ENCODE measurements around the gene PPP2R2C. TPM values are rescaled to one million over a fixed set of nuclear protein-coding genes. Genes with fewer than 3 reads are reported as not detected.

Gene PPP2R2C
- total RNA-seq, 5 donors from 2014 or later (not counting 1 experiment from before 2014, with no cell fraction given) = 0.20 TPM; not detected in 4

DNA sequence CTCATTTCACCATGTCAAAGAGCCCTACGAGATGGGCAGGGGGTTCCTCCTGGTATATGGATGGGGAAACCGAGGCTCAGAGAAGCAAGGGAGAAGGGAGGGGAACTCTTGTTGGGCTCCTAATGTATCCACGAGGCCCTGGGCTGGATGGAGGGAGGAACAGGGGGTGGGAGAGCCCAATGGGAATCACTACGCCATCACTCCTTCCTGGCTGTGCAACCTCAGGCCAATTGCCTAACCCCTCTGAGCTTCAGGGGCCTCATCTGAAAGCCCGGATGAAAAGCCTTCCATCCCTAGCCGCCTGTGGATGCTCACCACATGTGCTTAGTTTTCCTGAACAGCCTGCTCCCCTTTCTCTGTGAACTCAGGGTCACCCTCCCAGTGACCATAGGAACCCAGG, 57.8 kb downstream of the PPP2R2C start:
- Mint-ChIP-seq H3K4me3 (no peak overlapping the region), H3K9me3 (peaks cover 0 to 5% (median 4%) of the 10 kb centered on the region in 3 donors), H3K27ac (no peak overlapping the region), H3K36me3 (no peaks in the 10 kb centered on the region), H3K4me1 (no peaks in the 10 kb centered on the region), H3K27me3 (peaks cover 6 to 30% of the 10 kb centered on the region in 2 donors)
- H3K36me3 ChIP-seq (ENCODE audit: control insufficient read depth in 2 of 2, extremely low read depth in 1 of 2, insufficient read depth in 1 of 2, low read length in 1 of 2) = no peaks in the 10 kb centered on the region
- H3K9me3 ChIP-seq = no peaks in the 10 kb centered on the region
- 0% methylated on average over 1 of the region's 6 CpGs for WGBS (ENCODE audit: insufficient coverage)
- H3K4me1 ChIP-seq (ENCODE audit: control insufficient read depth in 1 of 2, extremely low read depth in 1 of 2, insufficient read depth in 2 of 2, low read length in 2 of 2) = no peaks in the 10 kb centered on the region
- no peak overlapping the region for H3K4me3 ChIP-seq (ENCODE audit: control insufficient read depth in 1 of 2, extremely low read depth in 1 of 2, low read length in 1 of 2)
- H3K27ac ChIP-seq (ENCODE audit: low read length) = no peak overlapping the region
- ATAC-seq (replicated peaks in 1 of 4) (no peak), DNase-seq (no peak)
- ChIA-PET POLR2A (no interaction called here), CTCF (no interaction called here)
- peaks cover 0 to 48% of the 10 kb centered on the region in 2 experiments for H3K27me3 ChIP-seq (replicated peaks in 1 of 2; ENCODE audit: control insufficient read depth in 2 of 2, extremely low read depth in 1 of 2, insufficient read depth in 2 of 2, low read length in 1 of 2)

- no peaks in the 10 kb centered on the region for H3K9me3 ChIP-seq
- DNase-seq (no peak), ATAC-seq (replicated peaks in 1 of 4) (no peak)
- no peak overlapping the region for H3K27ac ChIP-seq (ENCODE audit: low read length)
- no peak overlapping the region for H3K4me3 ChIP-seq (ENCODE audit: control insufficient read depth in 1 of 2, extremely low read depth in 1 of 2, low read length in 1 of 2)
- peaks cover 0 to 21% of the 10 kb centered on the region in 2 experiments for H3K27me3 ChIP-seq (replicated peaks in 1 of 2; ENCODE audit: control insufficient read depth in 2 of 2, extremely low read depth in 1 of 2, insufficient read depth in 2 of 2, low read length in 1 of 2)
- ChIA-PET CTCF (no interaction called here), POLR2A (no interaction called here)
- H3K27me3 Mint-ChIP-seq = peaks cover 6 to 19% of the 10 kb centered on the region in 2 donors
- H3K36me3 ChIP-seq (ENCODE audit: control insufficient read depth in 2 of 2, extremely low read depth in 1 of 2, insufficient read depth in 1 of 2, low read length in 1 of 2) = no peaks in the 10 kb centered on the region
- WGBS (ENCODE audit: insufficient coverage) = no CpG with 5 or more reads among the region's 6 CpGs
- no peaks in the 10 kb centered on the region for H3K36me3 Mint-ChIP-seq
- no peak overlapping the region for H3K27ac Mint-ChIP-seq
- no peaks in the 10 kb centered on the region for H3K4me1 ChIP-seq (ENCODE audit: control insufficient read depth in 1 of 2, extremely low read depth in 1 of 2, insufficient read depth in 2 of 2, low read length in 2 of 2)
- H3K4me3 Mint-ChIP-seq = no peak overlapping the region
- H3K4me1 Mint-ChIP-seq = no peaks in the 10 kb centered on the region
- peaks cover 0 to 5% (median 4%) of the 10 kb centered on the region in 3 donors for H3K9me3 Mint-ChIP-seq
Observed at GRCh38 chr4:6410664-6411063, 61.8 kb downstream of the PPP2R2C start.

GRCh38 chr4:6410068-6410467, 62.3 kb downstream of the PPP2R2C start:
- ATAC-seq (replicated peaks in 1 of 4) (no peak), DNase-seq (no peak)
- Mint-ChIP-seq H3K4me3 (no peak overlapping the region), H3K9me3 (peaks cover 0 to 5% (median 4%) of the 10 kb centered on the region in 3 donors), H3K36me3 (no peaks in the 10 kb centered on the region), H3K27me3 (peaks cover 7 to 25% of the 10 kb centered on the region in 2 donors), H3K27ac (no peak overlapping the region), H3K4me1 (no peaks in the 10 kb centered on the region)
- peaks cover 0 to 23% of the 10 kb centered on the region in 2 experiments for H3K27me3 ChIP-seq (replicated peaks in 1 of 2; ENCODE audit: control insufficient read depth in 2 of 2, extremely low read depth in 1 of 2, insufficient read depth in 2 of 2, low read length in 1 of 2)
- no peaks in the 10 kb centered on the region for H3K4me1 ChIP-seq (ENCODE audit: control insufficient read depth in 1 of 2, extremely low read depth in 1 of 2, insufficient read depth in 2 of 2, low read length in 2 of 2)
- no peaks in the 10 kb centered on the region for H3K9me3 ChIP-seq
- H3K27ac ChIP-seq (ENCODE audit: low read length) = no peak overlapping the region
- WGBS (ENCODE audit: insufficient coverage) = 70% methylated on average over 6 of the region's 11 CpGs
- ChIA-PET POLR2A (no interaction called here), CTCF (no interaction called here)
- no peaks in the 10 kb centered on the region for H3K36me3 ChIP-seq (ENCODE audit: control insufficient read depth in 2 of 2, extremely low read depth in 1 of 2, insufficient read depth in 1 of 2, low read length in 1 of 2)
- H3K4me3 ChIP-seq (ENCODE audit: control insufficient read depth in 1 of 2, extremely low read depth in 1 of 2, low read length in 1 of 2) = no peak overlapping the region

GRCh38 chr4:6409381-6409780, 63.0 kb downstream of the PPP2R2C start:
- peaks cover 0 to 5% (median 4%) of the 10 kb centered on the region in 3 donors for H3K9me3 Mint-ChIP-seq
- H3K4me1 Mint-ChIP-seq = no peaks in the 10 kb centered on the region
- no peak for DNase-seq
- no peak overlapping the region for H3K27ac Mint-ChIP-seq
- ATAC-seq (replicated peaks in 1 of 4) = no peak
- no peak overlapping the region for H3K27ac ChIP-seq (ENCODE audit: low read length)
- ChIA-PET POLR2A (no interaction called here), CTCF (no interaction called here)
- no peaks in the 10 kb centered on the region for H3K36me3 ChIP-seq (ENCODE audit: control insufficient read depth in 2 of 2, extremely low read depth in 1 of 2, insufficient read depth in 1 of 2, low read length in 1 of 2)
- no peak overlapping the region for H3K4me3 Mint-ChIP-seq
- H3K36me3 Mint-ChIP-seq = no peaks in the 10 kb centered on the region
- H3K4me3 ChIP-seq (ENCODE audit: control insufficient read depth in 1 of 2, extremely low read depth in 1 of 2, low read length in 1 of 2) = no peak overlapping the region
- no peaks in the 10 kb centered on the region for H3K9me3 ChIP-seq
- peaks cover 14 to 29% of the 10 kb centered on the region in 2 donors for H3K27me3 Mint-ChIP-seq
- H3K27me3 ChIP-seq (replicated peaks in 1 of 2; ENCODE audit: control insufficient read depth in 2 of 2, extremely low read depth in 1 of 2, insufficient read depth in 2 of 2, low read length in 1 of 2) = peaks cover 2 to 27% of the 10 kb centered on the region in 2 experiments
- 80% methylated on average over 3 of the region's 6 CpGs for WGBS (ENCODE audit: insufficient coverage)
- H3K4me1 ChIP-seq (ENCODE audit: control insufficient read depth in 1 of 2, extremely low read depth in 1 of 2, insufficient read depth in 2 of 2, low read length in 2 of 2) = no peaks in the 10 kb centered on the region

DNA sequence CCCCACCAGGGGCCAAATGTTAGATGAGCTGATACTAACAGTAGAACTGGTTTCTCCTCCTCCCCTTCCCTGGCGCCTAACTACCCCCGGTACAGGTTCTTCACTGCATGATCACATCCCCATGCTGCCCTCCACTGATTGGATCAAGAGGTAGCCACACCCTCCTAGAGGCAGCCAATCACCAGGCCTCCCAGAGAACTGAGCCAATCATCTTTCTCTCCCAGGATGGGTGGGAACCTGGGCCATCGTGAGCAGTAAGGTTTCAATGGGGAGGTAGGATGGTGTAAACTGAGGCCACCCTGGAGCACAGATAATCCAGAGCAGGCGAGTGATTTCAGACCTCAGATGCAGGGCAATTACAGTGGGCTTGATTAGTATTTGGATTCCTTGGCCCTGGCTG, 64.2 kb downstream of the PPP2R2C start:
- no peak for DNase-seq
- POLR2A ChIA-PET = no interaction called here
- WGBS (ENCODE audit: insufficient coverage) = 66% methylated on average over 4 of the region's 4 CpGs

DNA sequence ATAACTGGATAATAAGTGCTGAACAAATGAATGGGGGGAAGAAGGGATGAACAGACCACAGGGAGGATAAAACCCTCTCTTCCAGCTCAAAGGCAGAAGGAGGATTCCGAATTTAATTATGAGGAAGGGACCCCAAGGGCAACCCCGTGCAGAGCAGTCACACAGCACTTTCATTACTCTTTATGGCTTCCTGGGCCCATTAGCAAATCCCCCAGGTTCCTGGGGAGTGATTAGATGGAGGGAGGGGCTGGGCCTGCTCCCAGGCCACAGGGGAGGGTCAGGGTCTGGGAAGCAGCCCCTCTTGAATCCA, 67.1 kb downstream of the PPP2R2C start:
- Mint-ChIP-seq H3K27me3 (peaks cover 46 to 54% of the 10 kb centered on the region in 2 donors), H3K36me3 (no peaks in the 10 kb centered on the region), H3K27ac (no peak overlapping the region), H3K9me3 (no peaks in the 10 kb centered on the region), H3K4me3 (no peak overlapping the region), H3K4me1 (peaks cover 0 to 2% (median 0%) of the 10 kb centered on the region in 3 donors)
- ATAC-seq (replicated peaks in 1 of 4) (no peak), DNase-seq (no peak)
- ChIA-PET POLR2A (no interaction called here), CTCF (no interaction called here)
- H3K27ac ChIP-seq (ENCODE audit: low read length) = no peak overlapping the region
- WGBS (ENCODE audit: insufficient coverage) = no CpG with 5 or more reads among the region's 2 CpGs
- H3K9me3 ChIP-seq = no peaks in the 10 kb centered on the region
- peaks cover 5 to 53% of the 10 kb centered on the region in 2 experiments for H3K27me3 ChIP-seq (replicated peaks in 1 of 2; ENCODE audit: control insufficient read depth in 2 of 2, extremely low read depth in 1 of 2, insufficient read depth in 2 of 2, low read length in 1 of 2)
- no peak overlapping the region for H3K4me3 ChIP-seq (ENCODE audit: control insufficient read depth in 1 of 2, extremely low read depth in 1 of 2, low read length in 1 of 2)
- H3K4me1 ChIP-seq (ENCODE audit: control insufficient read depth in 1 of 2, extremely low read depth in 1 of 2, insufficient read depth in 2 of 2, low read length in 2 of 2) = no peaks in the 10 kb centered on the region
- H3K36me3 ChIP-seq (ENCODE audit: control insufficient read depth in 2 of 2, extremely low read depth in 1 of 2, insufficient read depth in 1 of 2, low read length in 1 of 2) = no peaks in the 10 kb centered on the region

More for the DNA sequence above, 64.2 kb downstream of the PPP2R2C start:
- no peak overlapping the region for H3K4me3 Mint-ChIP-seq
- ATAC-seq (replicated peaks in 1 of 4) = no peak
- peaks cover 5 to 31% of the 10 kb centered on the region in 2 experiments for H3K27me3 ChIP-seq (replicated peaks in 1 of 2; ENCODE audit: control insufficient read depth in 2 of 2, extremely low read depth in 1 of 2, insufficient read depth in 2 of 2, low read length in 1 of 2)
- no peaks in the 10 kb centered on the region for H3K36me3 Mint-ChIP-seq
- H3K27me3 Mint-ChIP-seq = peaks cover 21 to 35% of the 10 kb centered on the region in 2 donors
- H3K4me3 ChIP-seq (ENCODE audit: control insufficient read depth in 1 of 2, extremely low read depth in 1 of 2, low read length in 1 of 2) = no peak overlapping the region
- H3K36me3 ChIP-seq (ENCODE audit: control insufficient read depth in 2 of 2, extremely low read depth in 1 of 2, insufficient read depth in 1 of 2, low read length in 1 of 2) = no peaks in the 10 kb centered on the region
- CTCF ChIA-PET = no interaction called here
- no peaks in the 10 kb centered on the region for H3K4me1 ChIP-seq (ENCODE audit: control insufficient read depth in 1 of 2, extremely low read depth in 1 of 2, insufficient read depth in 2 of 2, low read length in 2 of 2)
- H3K27ac Mint-ChIP-seq = no peak overlapping the region
- H3K9me3 ChIP-seq = no peaks in the 10 kb centered on the region
- H3K4me1 Mint-ChIP-seq = peaks cover 0 to 2% (median 0%) of the 10 kb centered on the region in 3 donors
- peaks cover 0 to 5% (median 4%) of the 10 kb centered on the region in 3 donors for H3K9me3 Mint-ChIP-seq
- H3K27ac ChIP-seq (ENCODE audit: low read length) = no peak overlapping the region
